ENCODE results near the gene SNAPC5. TPM values are rescaled to one million over a fixed set of nuclear protein-coding genes. Genes with fewer than 3 reads are reported as not detected.
"Not testable (repeated sequence)": the region's sequence is repeated elsewhere in the genome, so short reads cannot be mapped to it uniquely, and the experiment has no call there.

Gene SNAPC5
- total and polyA plus RNA-seq, 10 of the 15 experiments (the other 5 are each of a cell fraction or from before 2014, with no cell fraction given) = 14.4 to 53.5 (median 36.9) TPM

- RAD21 ChIA-PET (ENCODE audit: unreplicated experiment); POLR2A ChIA-PET; intact Hi-C loops (cut with micrococcal nuclease; ENCODE audit: unreplicated experiment); H3K27me3 ChIP-seq (replicated peaks in 1 of 2; ENCODE audit: control insufficient read depth in 2 of 2, insufficient read depth in 2 of 2, low read length in 1 of 2); H3K27ac ChIP-seq (ENCODE audit: control insufficient read depth, insufficient read depth); CTCF ChIA-PET; DNase-seq (ENCODE audit: low read depth, low spot score); BruUV-seq (replicated peaks); H3K4me2 ChIP-seq (ENCODE audit: control insufficient read depth, insufficient read depth); H3K9ac ChIP-seq (ENCODE audit: control insufficient read depth, insufficient read depth, low read length); H3K4me1 ChIP-seq (ENCODE audit: control insufficient read depth, insufficient read depth, low read length); H3K4me3 ChIP-seq; SMC1A ChIA-PET (ENCODE audit: uncharacterized antibody, unreplicated experiment); H3K9me3 ChIP-seq (replicated peaks; ENCODE audit: control insufficient read depth, insufficient read depth, low read length); FAIRE-seq; H3K79me2 ChIP-seq (ENCODE audit: control insufficient read depth, insufficient read depth, low read length); H2AFZ ChIP-seq (ENCODE audit: control insufficient read depth, low read depth, low read length); ATAC-seq; H4K20me1 ChIP-seq (ENCODE audit: control insufficient read depth, insufficient read depth); in situ Hi-C loops (cut with MboI): not testable (repeated sequence)
- WGBS (ENCODE audit: insufficient coverage, insufficient replicate concordance, low lambda C conversion rate, missing lambda C conversion rate) = 92% methylated on average over 6 of the region's 6 CpGs
- peaks cover 0 to 13% of the 10 kb centered on the region in 2 experiments for H3K36me3 ChIP-seq (ENCODE audit: control insufficient read depth in 2 of 2, insufficient read depth in 2 of 2, low read length in 1 of 2)
These were observed 32.3 kb downstream of the SNAPC5 start for GRCh38 chr15:66465294-66465693.

- Histone ChIP-seq H3K4me3 (no peak overlapping the region), H3K4me2 (ENCODE audit: control insufficient read depth, insufficient read depth) (no peak overlapping the region), H3K79me2 (ENCODE audit: control insufficient read depth, insufficient read depth, low read length) (no peaks in the 10 kb centered on the region), H3K27ac (ENCODE audit: control insufficient read depth, insufficient read depth) (no peak overlapping the region), H3K4me1 (ENCODE audit: control insufficient read depth, insufficient read depth, low read length) (no peaks in the 10 kb centered on the region), H2AFZ (ENCODE audit: control insufficient read depth, low read depth, low read length) (no peak overlapping the region), H3K9me3 (replicated peaks; ENCODE audit: control insufficient read depth, insufficient read depth, low read length) (no peaks in the 10 kb centered on the region), H4K20me1 (ENCODE audit: control insufficient read depth, insufficient read depth) (no peaks in the 10 kb centered on the region), H3K36me3 (ENCODE audit: control insufficient read depth in 2 of 2, insufficient read depth in 2 of 2, low read length in 1 of 2) (peaks cover 0 to 20% of the 10 kb centered on the region in 2 experiments), H3K27me3 (replicated peaks in 1 of 2; ENCODE audit: control insufficient read depth in 2 of 2, insufficient read depth in 2 of 2, low read length in 1 of 2) (no peaks in the 10 kb centered on the region), H3K9ac (ENCODE audit: control insufficient read depth, insufficient read depth, low read length) (no peak overlapping the region)
- CTCF ChIA-PET = interaction anchor here (0.6 kb wide), 1 partner anchor 1656 kb away, joined by 3 read pairs; no protein-coding TSS in a partner anchor
- FAIRE-seq = no peak
- RAD21 ChIA-PET (ENCODE audit: unreplicated experiment) = no interaction called here
- no peak for ATAC-seq
- in situ Hi-C loops (cut with MboI) = no loop called here
- no TSS peak for BruUV-seq (replicated peaks)
- TF ChIP-seq GATAD2B (conservative IDR thresholded peaks at IDR 0.05; ENCODE audit: low read depth) = no peak
- no peak for TF ChIP-seq ZBED1 (IDR thresholded peaks at IDR 0.05; ENCODE audit: borderline replicate concordance)
- no peak for TF ChIP-seq SRF (IDR thresholded peaks at IDR 0.05; ENCODE audit: low read depth in 2 of 2, low read length in 2 of 2)
- no peak for TF ChIP-seq CHD1 (IDR thresholded peaks at IDR 0.05; ENCODE audit: low read depth, low read length)
- TF ChIP-seq WRNIP1 (IDR thresholded peaks at IDR 0.05; ENCODE audit: borderline replicate concordance, low read depth, low read length) = no peak
- TF ChIP-seq USF1 (IDR thresholded peaks at IDR 0.05; ENCODE audit: borderline replicate concordance, extremely low read length, insufficient read depth, low read depth, low read length) = no peak
- SMC1A ChIA-PET (ENCODE audit: uncharacterized antibody, unreplicated experiment) = interaction anchor here (0.7 to 1.3 kb wide), 2 partner anchors 10 to 1568 kb away, joined by 4 read pairs; no protein-coding TSS in a partner anchor
- DNase-seq (ENCODE audit: low read depth, low spot score) = no peak
- 88% methylated on average over 4 of the region's 4 CpGs for WGBS (ENCODE audit: insufficient coverage, insufficient replicate concordance, low lambda C conversion rate, missing lambda C conversion rate)
- POLR2A ChIA-PET = interaction anchor here (0.6 kb wide), 2 partner anchors 8 to 42 kb away, joined by 4 read pairs; no protein-coding TSS in a partner anchor
- intact Hi-C loops (cut with micrococcal nuclease; ENCODE audit: unreplicated experiment) = no loop called here
These were observed 34.9 kb downstream of the SNAPC5 start for GRCh38 chr15:66462627-66463026.

Measured in GM12878 (cell line).